IMR-90 (cell line): Measurements from ENCODE around the gene CAPRIN1. TPM values are rescaled to one million over a fixed set of nuclear protein-coding genes. Genes with fewer than 3 reads are reported as not detected.

Experiments
- ATAC-seq: fragments of 200-7000 bp; cut with Tn5 transposase; 2 replicates; pipeline ENCODE4 v1.9.1; 2020; ENCODE audit warnings: low read depth, mild to moderate bottlenecking, moderate library complexity
- BruUV-seq: library from RNA; stranded (reverse); fragments of 400-500 nt; replicated peaks from 2 replicates; lab custom pipeline; 2021; lab: Mats Ljungman, UMichigan
- CTCF ChIA-PET: fragments of 300-600 bp; formaldehyde crosslinking; extraction: SDS; loops from one replicate; lab custom pipeline; 2021; ENCODE audit warnings: antibody characterized with exemption; lab: Yijun Ruan, JAX
- POLR2A ChIA-PET: fragments of 300-600 bp; sonication (Branson Sonifier 250); formaldehyde crosslinking; loops from one replicate; lab custom pipeline; 2022; ENCODE audit warnings: antibody characterized with exemption; ENCODE audit not compliant: unreplicated experiment; lab: Charles Lee
- DNase-seq: peaks from one replicate; pipeline ENCODE4 v3.0.0; 2013
- H2AFZ ChIP-seq: replicated peaks from 2 replicates; pipeline ENCODE3; 2013; ENCODE audit warnings: low read length, mild to moderate bottlenecking; ENCODE audit not compliant: poor library complexity
- H2AK5ac ChIP-seq: 2 replicates; pipeline ENCODE4 v1.6.1; 2013; ENCODE audit warnings: low read depth, low read length, inconsistent platforms
- H2AK9ac ChIP-seq: replicated peaks from 2 replicates; pipeline ENCODE3; 2013; ENCODE audit warnings: mild to moderate bottlenecking, low read depth, low read length, moderate library complexity; ENCODE audit not compliant: poor library complexity
- H2BK120ac ChIP-seq: 2 replicates; pipeline ENCODE4 v1.6.1; 2013; ENCODE audit warnings: low read depth, low read length, inconsistent platforms
- H2BK15ac ChIP-seq: 3 replicates; pipeline ENCODE4 v1.6.1; 2013; ENCODE audit warnings: low read depth, low read length, inconsistent platforms
- H2BK20ac ChIP-seq: 2 replicates; pipeline ENCODE4 v1.6.1; 2013; ENCODE audit warnings: low read depth, mild to moderate bottlenecking, inconsistent platforms, low read length, moderate library complexity
- H2BK5ac ChIP-seq: 2 replicates; pipeline ENCODE4 v1.6.1; 2013; ENCODE audit warnings: mild to moderate bottlenecking, low read depth, low read length, inconsistent platforms; ENCODE audit not compliant: poor library complexity, severe bottlenecking
- H3K14ac ChIP-seq: replicated peaks from 2 replicates; pipeline ENCODE4 v1.6.1; 2013; ENCODE audit warnings: low read depth, low read length, inconsistent platforms
- H3K18ac ChIP-seq: 2 replicates; pipeline ENCODE4 v1.6.1; 2013; ENCODE audit warnings: low read depth, low read length, control low read depth
- H3K23ac ChIP-seq: 2 replicates; pipeline ENCODE4 v1.6.1; 2013; ENCODE audit warnings: low read depth, low read length, inconsistent platforms
- H3K27ac ChIP-seq: 2 replicates; pipeline ENCODE4 v1.5.1; 2013; ENCODE audit warnings: mild to moderate bottlenecking, control low read depth, low read length; ENCODE audit not compliant: insufficient read depth
- H3K27me3 ChIP-seq: 2 replicates; pipeline ENCODE4 v1.6.1; 2013; ENCODE audit warnings: low read length; ENCODE audit not compliant: control insufficient read depth, insufficient read depth
- H3K36me3 ChIP-seq: 2 replicates; pipeline ENCODE4 v1.6.1; 2013; ENCODE audit warnings: low read length, mixed read lengths; ENCODE audit not compliant: control insufficient read depth, insufficient read depth
- H3K4ac ChIP-seq: 2 replicates; pipeline ENCODE4 v1.6.1; 2013; ENCODE audit warnings: low read depth, low read length, inconsistent platforms
- H3K4me1 ChIP-seq: 2 replicates; pipeline ENCODE4 v1.6.1; 2013; ENCODE audit warnings: low read length, mixed read lengths; ENCODE audit not compliant: control insufficient read depth, insufficient read depth
- H3K4me2 ChIP-seq: 2 replicates; pipeline ENCODE4 v1.6.1; 2013; ENCODE audit warnings: low read depth, mild to moderate bottlenecking, control low read depth, low read length, moderate library complexity
- H3K4me3 ChIP-seq: 2 replicates; pipeline ENCODE4 v1.5.1; 2013; ENCODE audit warnings: low read depth, mild to moderate bottlenecking, control low read depth, low read length, moderate library complexity; ENCODE audit not compliant: insufficient read depth
- H3K56ac ChIP-seq: 2 replicates; pipeline ENCODE4 v1.6.1; 2013; ENCODE audit warnings: low read length, inconsistent platforms; ENCODE audit not compliant: insufficient read depth; ENCODE audit errors: extremely low read depth
- H3K79me1 ChIP-seq, 2 experiments: 2 replicates each; pipeline ENCODE4 v1.6.1; 2013; ENCODE audit warnings: low read length in 2 of 2, inconsistent platforms in 1 of 2, low read depth in 1 of 2
- H3K9ac ChIP-seq: 2 replicates; pipeline ENCODE4 v1.6.1; 2013; ENCODE audit warnings: low read depth, low read length, control low read depth
- H3K9me1 ChIP-seq: 2 replicates; pipeline ENCODE4 v1.6.1; 2013; ENCODE audit warnings: low read length, inconsistent platforms; ENCODE audit not compliant: insufficient read depth
- H3K9me3 ChIP-seq: 2 replicates; pipeline ENCODE4 v1.6.1; 2013; ENCODE audit warnings: low read length; ENCODE audit not compliant: control insufficient read depth, insufficient read depth
- H4K20me1 ChIP-seq: 2 replicates; pipeline ENCODE4 v1.6.1; 2013; ENCODE audit warnings: low read length, inconsistent platforms; ENCODE audit not compliant: insufficient read depth
- H4K5ac ChIP-seq: 2 replicates; pipeline ENCODE4 v1.6.1; 2013; ENCODE audit warnings: mild to moderate bottlenecking, low read depth, low read length, control low read depth
- H4K8ac ChIP-seq, 2 experiments: 2 replicates each; pipeline ENCODE4 v1.6.1; 2013; ENCODE audit warnings: low read depth in 2 of 2, low read length in 2 of 2, control low read depth in 1 of 2, inconsistent platforms in 1 of 2
- H4K91ac ChIP-seq: 2 replicates; pipeline ENCODE4 v1.6.1; 2013; ENCODE audit warnings: low read depth, low read length, inconsistent platforms; ENCODE audit not compliant: insufficient read depth
- BHLHE40 ChIP-seq: fragments of 150-350 bp; IDR thresholded peaks from 2 replicates; pipeline ENCODE4 v1.6.1; 2016; ENCODE audit warnings: mild to moderate bottlenecking, low read depth, low read length
- CEBPB ChIP-seq: IDR thresholded peaks from 2 replicates; pipeline ENCODE4 v1.6.1; 2012; ENCODE audit warnings: low read depth, low read length, improper control_type of control experiment
- MAFK ChIP-seq: IDR thresholded peaks from 2 replicates; pipeline ENCODE4 v1.6.1; 2012; ENCODE audit warnings: low read depth, low read length, improper control_type of control experiment
- MAZ ChIP-seq: IDR thresholded peaks from 2 replicates; pipeline ENCODE4 v1.6.1; 2012; ENCODE audit warnings: low read depth, mild to moderate bottlenecking, low read length, improper control_type of control experiment, moderate library complexity, borderline replicate concordance
- MXI1 ChIP-seq: IDR thresholded peaks from 2 replicates; pipeline ENCODE4 v1.6.1; 2012; ENCODE audit warnings: low read depth, mild to moderate bottlenecking, low read length, moderate library complexity, borderline replicate concordance
- RAD21 ChIP-seq: IDR thresholded peaks from 2 replicates; pipeline ENCODE4 v1.6.1; 2012; ENCODE audit warnings: low read length, improper control_type of control experiment
- WGBS, 2 experiments: methylation state at CpG; one replicate each; pipeline versions ENCODE4 v1.1.5 to v1.1.7; 2013; ENCODE audit warnings: missing lambda C conversion rate in 2 of 2; ENCODE audit not compliant: insufficient read length in 1 of 2; ENCODE audit errors: extremely low coverage in 2 of 2; 5-methylcytosine and 5-hydroxymethylcytosine counted together
- dilution Hi-C: fragments of 300-500 bp; cut with HindIII; formaldehyde crosslinking; loops from one replicate; pipeline ENCODE4 v1.14.3; 2018; ENCODE audit warnings: low sequenced_read_pairs; ENCODE audit not compliant: unreplicated experiment
- in situ Hi-C: fragments of 300-500 bp; cut with MboI; formaldehyde crosslinking; loops from 3 replicates; pipeline ENCODE4 v1.14.3; 2019; ENCODE audit warnings: low sequenced_read_pairs, inconsistent platforms, mixed read lengths
- intact Hi-C: fragments of 100-400 bp; cut with micrococcal nuclease; formaldehyde crosslinking; loops from 2 replicates; pipeline ENCODE4 v1.10.0; 2022
- polyA plus RNA-seq, 3 experiments: library from polyadenylated mRNA; depleted of rRNA; stranded (reverse); fragments of >200 nt; gene quantifications; 2 replicates each; pipeline ENCODE4 v1.2.3, GENCODE V29; 2012; ENCODE audit warnings: low replicate concordance in 1 of 3
- total RNA-seq: library from RNA; depleted of rRNA; stranded (reverse); fragments of >200 nt; gene quantifications from 2 replicates; pipeline ENCODE4 v1.2.3, GENCODE V29; 2012
- TF ChIP-seq, protein P1 (sequence below): fragments of 150-350 bp; IDR thresholded peaks from 2 replicates; pipeline ENCODE4 v1.6.1; 2017; ENCODE audit warnings: mild to moderate bottlenecking, antibody characterized with exemption, low read length, low read depth

The CAPRIN1 gene
- total and polyA plus RNA-seq, 2 of the 4 experiments (the other 2 are of a cell fraction) = 127 to 253 TPM

DNA sequence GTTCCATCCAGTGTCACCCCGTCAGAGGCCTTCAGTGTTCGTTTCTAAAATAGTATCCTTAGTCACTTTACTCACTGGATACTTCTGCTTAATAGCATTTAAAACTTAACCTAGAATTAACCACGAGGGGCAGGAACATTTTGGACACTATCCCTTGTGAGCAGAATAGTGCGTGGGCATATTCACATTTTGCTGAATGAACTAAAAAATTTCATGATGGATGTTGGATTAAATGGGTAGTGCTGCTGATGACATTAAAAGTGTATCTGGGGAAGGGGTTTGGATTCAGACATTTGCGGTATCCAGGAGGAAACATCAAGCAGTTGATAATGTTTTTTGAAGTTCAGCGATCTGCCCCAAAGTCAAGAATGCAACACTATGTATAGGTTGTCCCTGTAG, 53.1 kb downstream of the CAPRIN1 start:
- H4K8ac ChIP-seq = peak overlapping the region; percentile 81 to 100
- peaks cover 6 to 32% of the 10 kb centered on the region in 2 experiments for H3K79me1 ChIP-seq
- no peaks in the 10 kb centered on the region; the same call in 1 of the 2 replicates for H4K20me1 ChIP-seq
- peak overlapping the region; percentile 96 for H2AFZ ChIP-seq
- H2AK9ac ChIP-seq = peak overlapping the region; percentile 97
- ATAC-seq (no peak), DNase-seq (no peak)
- peak overlapping the region; percentile 87 for H4K5ac ChIP-seq
- H2AK5ac ChIP-seq = 0 out of 2 replicates have a peak overlapping the region, but pooled peaks have one; percentile 88
- peak overlapping the region; percentile 70 for H3K4me2 ChIP-seq
- H3K4ac ChIP-seq = peak overlapping the region; percentile 99
- BruUV-seq = no TSS peak
- H2BK15ac ChIP-seq = no peak overlapping the region
- peak overlapping the region; percentile 78 for H3K27ac ChIP-seq
- peak overlapping the region; percentile 86; the same call in 1 of the 2 replicates for H3K56ac ChIP-seq
- H3K23ac ChIP-seq = peak overlapping the region; percentile 95
- no peak overlapping the region for H3K18ac ChIP-seq
- H3K14ac ChIP-seq = peak overlapping the region; percentile 99
- TF ChIP-seq, protein P1, sequence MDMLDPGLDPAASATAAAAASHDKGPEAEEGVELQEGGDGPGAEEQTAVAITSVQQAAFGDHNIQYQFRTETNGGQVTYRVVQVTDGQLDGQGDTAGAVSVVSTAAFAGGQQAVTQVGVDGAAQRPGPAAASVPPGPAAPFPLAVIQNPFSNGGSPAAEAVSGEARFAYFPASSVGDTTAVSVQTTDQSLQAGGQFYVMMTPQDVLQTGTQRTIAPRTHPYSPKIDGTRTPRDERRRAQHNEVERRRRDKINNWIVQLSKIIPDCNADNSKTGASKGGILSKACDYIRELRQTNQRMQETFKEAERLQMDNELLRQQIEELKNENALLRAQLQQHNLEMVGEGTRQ = no peak
- TF ChIP-seq RAD21 (no peak), CEBPB (no peak), MAFK (0 out of 2 replicates have a peak, but pooled peaks have one; percentile 18), MAZ (no peak), BHLHE40 (no peak), MXI1 (no peak)
- H4K91ac ChIP-seq = peak overlapping the region; percentile 90
- H2BK120ac ChIP-seq = peak overlapping the region; percentile 67; the same call in 1 of the 2 replicates
- intact Hi-C loops (loop anchor here (1.0 to 5.0 kb wide), 3 partner anchors 37 to 108 kb away; partner anchors contain the start of gene CAPRIN1), dilution Hi-C loops (no loop called here), in situ Hi-C loops (no loop called here)
- POLR2A ChIA-PET = interaction anchor here (0.9 kb wide), 1 partner anchor 10 kb away, joined by 4 read pairs; no protein-coding TSS in a partner anchor
- H3K27me3 ChIP-seq = no peaks in the 10 kb centered on the region
- H3K9me3 ChIP-seq = no peaks in the 10 kb centered on the region
- no peak overlapping the region for H2BK20ac ChIP-seq
- peak overlapping the region; percentile 91 for H2BK5ac ChIP-seq
- CTCF ChIA-PET = no interaction called here
- peaks cover 9% of the 10 kb centered on the region for H3K36me3 ChIP-seq
- peak overlapping the region; percentile 62 for H3K4me3 ChIP-seq
- H3K9ac ChIP-seq = peak overlapping the region; percentile 88
- no peaks in the 10 kb centered on the region for H3K9me1 ChIP-seq
- peaks cover 2% of the 10 kb centered on the region; the same call in 1 of the 2 replicates for H3K4me1 ChIP-seq
- 18% methylated on average over 4 of the region's 6 CpGs; no CpG with 5 or more reads in 1 of the 2 experiments for WGBS, 2 experiments
